Left kidney (tissue), 2 donors: ENCODE data around the gene CFAP54. TPM values are rescaled to one million over a fixed set of nuclear protein-coding genes. Genes with fewer than 3 reads are reported as not detected.
"Not testable (repeated sequence)": the region's sequence is repeated elsewhere in the genome, so short reads cannot be mapped to it uniquely, and the experiment has no call there.

Experiments
- DNase-seq: peaks from one replicate; pipeline ENCODE4 v3.0.0-alpha.2; 2013
- polyA plus RNA-seq: library from polyadenylated mRNA; unstranded; fragments of 120-200 nt; gene quantifications from one replicate; pipeline ENCODE4 v1.2.1, GENCODE V29; 2013; ENCODE audit not compliant: insufficient read length

Gene CFAP54
- polyA plus RNA-seq, 1 donor = 4.4 TPM

- DNase-seq = peak; percentile 62
Observed at GRCh38 chr12:96516472-96517430, 27.4 kb downstream of the CFAP54 start.

- no peak for DNase-seq
Observed at GRCh38 chr12:96520767-96521166, 31.4 kb downstream of the CFAP54 start.

GRCh38 chr12:96521895-96522682 lies 32.7 kb downstream of the CFAP54 start:
- DNase-seq = no peak

GRCh38 chr12:96522690-96523089 lies 33.3 kb downstream of the CFAP54 start:
- no peak for DNase-seq

- no peak for DNase-seq
Observed at GRCh38 chr12:96526110-96526509, 36.7 kb downstream of the CFAP54 start.

- DNase-seq = no peak
Observed at GRCh38 chr12:96529912-96530311, 40.5 kb downstream of the CFAP54 start.

- DNase-seq = no peak
Observed at GRCh38 chr12:96534339-96534738, 45.0 kb downstream of the CFAP54 start.

- DNase-seq = no peak
Observed at GRCh38 chr12:96548384-96548783, 59.0 kb downstream of the CFAP54 start.

GRCh38 chr12:96549341-96549740 lies 60.0 kb downstream of the CFAP54 start:
- no peak for DNase-seq

- DNase-seq = no peak
Observed at GRCh38 chr12:96570579-96570978, 81.2 kb downstream of the CFAP54 start.

GRCh38 chr12:96571101-96571862 lies 81.9 kb downstream of the CFAP54 start:
- DNase-seq = no peak

- DNase-seq = peak; percentile 63
Observed at GRCh38 chr12:96578526-96579125, 89.2 kb downstream of the CFAP54 start.

GRCh38 chr12:96585977-96586376 lies 96.6 kb downstream of the CFAP54 start:
- no peak for DNase-seq

GRCh38 chr12:96587691-96588090 lies 98.3 kb downstream of the CFAP54 start:
- no peak for DNase-seq

GRCh38 chr12:96590970-96591369 lies 101.6 kb downstream of the CFAP54 start:
- DNase-seq = no peak

- not testable (repeated sequence) for DNase-seq
Observed at GRCh38 chr12:96604374-96604773, 115.0 kb downstream of the CFAP54 start.

- DNase-seq = no peak
Observed at GRCh38 chr12:96605684-96606083, 116.3 kb downstream of the CFAP54 start.

GRCh38 chr12:96606134-96606533 lies 116.8 kb downstream of the CFAP54 start:
- no peak for DNase-seq

- DNase-seq = no peak
Observed at GRCh38 chr12:96606644-96607043, 117.3 kb downstream of the CFAP54 start.

GRCh38 chr12:96617178-96617577 lies 127.8 kb downstream of the CFAP54 start:
- DNase-seq = no peak

- DNase-seq = no peak
Observed at GRCh38 chr12:96623155-96623554, 133.8 kb downstream of the CFAP54 start.
